Measurements from ENCODE around the gene TAS2R10.
"Not testable (repeated sequence)": the region's sequence is repeated elsewhere in the genome, so short reads cannot be mapped to it uniquely, and the experiment has no call there.

TAS2R10 gene
- long read RNA-seq, donor 1, partial matches to known transcripts: 0 of 2 reads
- long read RNA-seq, donor 1, other reads (novel, unspliced or antisense): 0 of 2 reads
- long read RNA-seq, donor 2: 0 reads
- long read RNA-seq, donor 3: 0 reads
- long read RNA-seq, donor 4, partial matches to known transcripts: 0 of 1 reads
- long read RNA-seq, donor 4, other reads (novel, unspliced or antisense): 0 of 1 reads
- long read RNA-seq, donor 5: 0 reads
- long read RNA-seq, donor 6: 0 reads
- long read RNA-seq, donor 7, partial matches to known transcripts: 0 of 2 reads
- long read RNA-seq, donor 7, other reads (novel, unspliced or antisense): 0 of 2 reads
- long read RNA-seq, donor 8, partial matches to known transcripts: 0 of 1 reads
- long read RNA-seq, donor 8, other reads (novel, unspliced or antisense): 0 of 1 reads

GRCh38 chr12:10826258-10826657 lies at the start of gene TAS2R10:
Gene TAS2R10 (minus strand): TSS chr12:10826358. CDS start chr12:10826269, 89 bp downstream.
- DNase-seq: no peak

GRCh38 chr12:10873378-10873777 lies 47.2 kb upstream of the TAS2R10 start:
- DNase-seq: no peak

GRCh38 chr12:10867381-10867780 lies 41.2 kb upstream of the TAS2R10 start:
- no peak for DNase-seq

GRCh38 chr12:10863512-10864218 lies 37.5 kb upstream of the TAS2R10 start:
- no peak for DNase-seq

- no peak for DNase-seq
Measured at GRCh38 chr12:10861366-10861765, 35.2 kb upstream of the TAS2R10 start.

GRCh38 chr12:10855807-10856206 lies 29.6 kb upstream of the TAS2R10 start:
- DNase-seq: no peak

- no peak for DNase-seq
Measured at GRCh38 chr12:10853776-10854175, 27.6 kb upstream of the TAS2R10 start.

- no peak for DNase-seq
Measured at GRCh38 chr12:10851243-10851858, 25.2 kb upstream of the TAS2R10 start.

GRCh38 chr12:10849425-10849878 lies 23.3 kb upstream of the TAS2R10 start, which contains the start of gene PRR4:
Gene PRR4 (minus strand): TSS chr12:10849475. CDS start chr12:10849437, 38 bp downstream.
- DNase-seq: no peak

- DNase-seq: no peak
Measured at GRCh38 chr12:10847744-10848143, 21.6 kb upstream of the TAS2R10 start.

- DNase-seq: no peak
Measured at GRCh38 chr12:10842862-10843261, 16.7 kb upstream of the TAS2R10 start.

GRCh38 chr12:10838461-10838860 lies 12.3 kb upstream of the TAS2R10 start:
- no peak for DNase-seq

GRCh38 chr12:10829994-10830393 lies 3.8 kb upstream of the TAS2R10 start:
- DNase-seq: no peak

GRCh38 chr12:10824957-10825356 lies 1.2 kb downstream of the TAS2R10 start:
- DNase-seq: no peak

GRCh38 chr12:10811883-10812536 lies 14.1 kb downstream of the TAS2R10 start:
- DNase-seq: no peak

GRCh38 chr12:10810068-10810467 lies 16.1 kb downstream of the TAS2R10 start, which contains the start of gene TAS2R9:
Gene TAS2R9 (minus strand): TSS chr12:10810168. CDS start chr12:10810075, 93 bp downstream.
- no peak for DNase-seq

GRCh38 chr12:10807186-10807585 lies 19.0 kb downstream of the TAS2R10 start, which contains the start of gene TAS2R8:
Gene TAS2R8 (minus strand): TSS chr12:10807286. CDS start chr12:10806980, 306 bp downstream.
- DNase-seq: no peak

GRCh38 chr12:10802587-10802986 lies 23.6 kb downstream of the TAS2R10 start, which contains the start of gene TAS2R7:
Gene TAS2R7 (minus strand): TSS chr12:10802627. CDS start chr12:10802570, 57 bp downstream.
- no peak for DNase-seq

- no peak for DNase-seq
Measured at GRCh38 chr12:10801741-10802140, 24.4 kb downstream of the TAS2R10 start.

- no peak for DNase-seq
Measured at GRCh38 chr12:10794222-10794621, 31.9 kb downstream of the TAS2R10 start.

- not testable (repeated sequence) for DNase-seq
Measured at GRCh38 chr12:10791769-10792168, 34.4 kb downstream of the TAS2R10 start.

- no peak for DNase-seq
Measured at GRCh38 chr12:10783252-10783651, 42.9 kb downstream of the TAS2R10 start.
